GM19035 (cell line): ENCODE data around the gene CLK3.

Experiments
- ATAC-seq: cut with Tn5 transposase; IDR thresholded peaks from one replicate; pipeline ENCODE4 v1.9.1; 2021; ENCODE audit not compliant: unreplicated experiment

The CLK3 gene

DNA sequence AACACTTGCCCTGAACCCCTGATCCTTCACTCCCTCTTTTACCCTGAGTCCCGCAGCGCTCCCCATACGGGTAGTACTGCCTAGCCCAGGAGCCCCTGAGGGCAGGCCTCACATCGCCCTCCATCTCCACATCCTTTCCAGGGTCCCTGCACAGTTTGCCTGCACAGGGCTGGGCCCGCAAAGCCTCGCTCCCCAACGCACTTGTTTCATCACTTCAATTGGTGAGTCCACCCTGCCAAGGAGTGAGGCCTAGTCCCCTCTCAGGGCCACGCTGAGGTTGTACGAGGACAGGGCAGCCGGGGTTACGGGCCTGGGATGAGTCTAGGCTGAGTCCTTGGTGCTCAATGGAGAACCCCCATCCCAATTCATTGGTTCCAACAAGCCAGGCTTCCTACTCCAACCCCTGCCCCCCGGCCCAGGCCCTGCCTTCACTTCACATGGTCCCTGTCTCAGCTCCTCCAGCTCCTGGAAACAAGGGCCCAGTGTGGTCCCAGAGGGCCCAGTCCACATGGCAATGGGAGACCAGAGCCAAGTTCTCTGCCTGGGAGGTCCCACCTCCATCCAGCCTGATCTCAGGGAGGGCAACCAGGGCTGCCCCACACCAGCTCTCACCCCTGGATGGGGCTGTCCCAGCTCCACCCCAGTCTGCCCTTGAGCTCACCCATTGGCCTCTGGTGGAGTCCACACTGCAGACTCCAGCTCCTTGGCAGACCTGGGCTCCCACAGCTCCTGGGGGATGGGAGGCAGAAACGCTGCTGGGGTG is 12.4 kb upstream of the CLK3 start:
- no peak for ATAC-seq

DNA sequence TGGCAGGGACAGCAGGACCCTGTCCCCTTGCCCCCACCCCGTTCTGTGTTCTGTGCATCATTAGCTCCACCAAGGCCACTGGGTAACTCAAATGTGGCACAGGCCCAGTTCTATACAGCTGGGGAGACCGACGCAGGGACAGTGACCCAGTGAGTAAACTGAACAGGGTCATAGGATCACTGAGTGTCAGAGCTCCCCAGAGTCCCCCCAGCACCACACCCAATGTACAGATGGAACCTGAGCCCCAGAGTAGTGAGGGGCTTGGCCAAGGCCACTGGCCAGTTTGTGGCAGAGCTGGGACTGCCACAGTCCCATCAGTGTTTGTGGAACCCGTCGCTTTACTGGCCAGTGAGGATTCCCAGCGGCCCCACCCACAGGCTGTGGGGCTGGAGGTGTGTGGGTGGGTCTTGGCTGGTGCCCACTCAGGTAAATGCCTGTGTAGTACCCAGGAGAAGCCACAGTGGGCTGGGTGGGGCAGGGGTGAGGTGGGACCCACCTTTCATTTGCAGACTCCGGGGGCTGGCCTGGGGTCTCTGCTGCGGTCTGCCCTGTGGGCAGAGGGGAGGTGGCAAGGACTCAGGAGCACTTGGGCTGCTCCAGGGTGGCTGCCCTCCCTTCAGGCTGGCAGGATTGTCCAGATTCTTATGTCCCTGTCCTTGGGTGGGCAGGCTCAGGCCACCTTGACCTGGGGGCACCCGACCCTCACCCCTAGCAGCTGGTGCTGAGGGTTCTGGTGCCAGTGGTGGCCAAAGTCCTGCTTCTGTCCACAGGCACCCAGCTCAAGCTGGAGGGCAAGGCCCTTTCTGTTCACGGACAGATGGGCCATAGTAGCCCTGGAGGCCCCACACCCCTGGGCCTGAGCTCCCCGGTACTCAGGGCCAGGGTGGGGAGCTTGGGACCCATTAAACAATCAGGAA is 11.6 kb upstream of the CLK3 start:
- ATAC-seq: no peak

DNA sequence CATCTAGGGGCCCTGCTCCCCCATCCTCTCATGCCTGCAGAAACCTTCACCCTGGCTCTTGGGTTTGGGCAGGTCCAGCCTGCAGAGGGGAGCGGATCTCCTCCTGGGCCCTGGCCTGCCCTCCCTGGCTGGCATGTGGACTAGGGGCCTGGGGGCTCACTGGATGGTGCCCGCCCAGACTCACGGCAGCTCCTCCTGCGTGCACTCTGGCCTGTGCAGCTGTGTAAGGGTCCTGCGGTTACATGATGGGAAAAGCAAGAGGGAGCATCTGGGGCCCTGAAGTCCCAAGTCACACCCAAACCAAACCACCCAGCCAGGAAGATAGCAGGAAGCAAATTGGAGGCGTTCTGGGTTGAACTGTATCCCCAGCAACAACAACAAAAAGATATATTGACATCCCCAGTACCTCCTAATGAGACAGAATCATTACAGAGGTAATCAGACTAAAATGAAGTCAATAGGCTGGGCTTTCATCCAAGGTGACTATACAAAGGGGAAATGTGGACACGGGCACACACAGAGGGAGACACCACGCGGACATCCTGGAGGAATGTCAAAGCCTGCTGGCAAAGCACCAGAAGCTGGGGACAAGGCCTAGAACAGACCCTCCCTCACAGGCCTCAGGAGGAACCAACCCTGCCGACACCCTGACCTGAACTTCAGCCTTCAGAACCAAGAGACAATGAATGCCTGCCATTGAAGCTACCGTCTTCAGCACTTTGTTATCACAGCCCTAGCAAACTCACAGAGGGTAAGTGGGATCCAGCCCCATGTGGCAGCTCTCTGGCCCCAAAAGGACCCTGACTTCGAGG is 10.4 kb upstream of the CLK3 start:
- ATAC-seq: no peak

DNA sequence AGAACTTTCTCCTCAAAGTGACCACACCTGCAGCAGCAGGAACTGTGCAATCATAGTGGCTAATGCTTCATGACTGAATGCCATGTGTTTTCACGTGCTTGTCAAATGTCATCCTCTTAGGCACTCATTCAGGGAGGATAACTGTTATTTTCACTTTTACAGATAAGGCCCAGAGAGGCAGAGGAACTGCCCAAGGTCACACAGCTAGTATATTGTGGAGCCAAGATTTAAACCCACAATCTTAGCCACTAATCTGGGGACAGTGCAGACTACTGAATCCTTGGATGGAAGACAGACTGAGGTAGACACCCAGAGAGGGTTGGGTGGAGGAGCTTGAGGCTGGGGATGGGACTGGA is 9.9 kb upstream of the CLK3 start:
- ATAC-seq: no peak

DNA sequence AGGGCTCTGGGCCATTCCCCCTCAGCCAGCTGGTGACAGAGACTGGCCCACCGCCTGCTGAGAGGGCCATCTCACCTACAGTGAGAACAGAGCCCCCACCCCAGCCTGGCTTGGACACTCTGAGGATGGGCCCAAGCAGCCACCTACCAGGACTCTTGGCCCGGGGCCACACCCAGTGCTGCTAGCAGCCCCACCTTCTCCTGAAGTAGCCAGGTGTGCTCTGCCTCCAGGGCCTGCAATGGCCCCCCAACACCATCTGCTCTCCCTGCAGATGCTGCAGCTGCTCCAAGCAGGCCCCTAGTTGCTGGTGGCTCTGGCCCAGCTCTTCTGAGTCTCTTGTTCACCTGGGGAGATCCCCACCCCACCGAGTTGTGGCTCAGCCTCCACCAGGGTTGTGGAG is 6.8 kb upstream of the CLK3 start:
- ATAC-seq: no peak

DNA sequence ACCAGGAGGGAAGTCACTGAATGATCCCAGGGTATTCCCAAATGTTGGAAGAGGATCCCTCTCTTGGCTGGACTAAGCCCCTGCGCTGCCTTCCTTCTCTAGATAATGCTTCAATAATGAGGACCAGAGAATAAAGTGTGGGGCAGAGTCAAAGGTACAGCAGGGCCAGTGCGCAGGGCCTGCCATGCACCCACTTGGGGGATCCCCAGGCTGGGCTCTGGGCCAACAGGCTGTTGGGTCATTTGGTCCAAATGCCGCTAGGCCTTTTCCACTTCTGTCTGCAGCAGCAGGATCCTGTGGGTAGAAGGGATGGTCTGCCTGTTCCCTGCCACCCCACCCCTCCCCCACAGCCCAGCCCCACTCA is 5.7 kb upstream of the CLK3 start:
- ATAC-seq: no peak

DNA sequence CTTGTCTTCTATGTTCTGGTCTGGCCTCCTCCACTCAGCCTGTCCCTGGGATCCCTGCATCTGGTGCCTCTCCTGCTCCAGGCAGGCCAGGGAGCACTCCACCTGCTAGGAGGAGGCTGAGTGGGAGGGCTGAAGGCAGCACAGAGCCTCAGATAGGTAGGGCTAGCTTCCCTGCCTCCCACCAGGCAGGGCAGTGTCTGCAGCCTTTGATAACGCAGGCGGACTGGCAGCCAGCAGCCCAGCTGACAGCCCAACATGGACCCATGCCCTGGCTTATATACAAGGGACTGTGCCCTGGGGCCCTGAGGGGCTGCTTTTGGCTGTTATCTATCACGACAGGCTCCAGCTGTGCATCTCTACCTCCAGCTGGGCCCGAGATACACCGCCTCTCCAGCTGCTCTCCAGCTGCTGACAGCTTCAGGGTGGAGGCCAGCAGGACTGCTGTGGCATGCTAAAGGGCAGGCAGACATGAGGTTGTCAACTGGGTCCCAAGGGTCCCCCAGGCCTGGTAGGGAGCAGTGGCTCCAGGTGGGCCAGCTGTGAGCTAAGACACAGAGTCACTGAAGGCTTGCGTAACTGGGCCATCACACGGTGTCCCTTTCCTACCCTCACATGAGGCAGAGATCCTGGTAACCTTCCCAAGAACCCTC is 5.2 kb upstream of the CLK3 start:
- no peak for ATAC-seq

DNA sequence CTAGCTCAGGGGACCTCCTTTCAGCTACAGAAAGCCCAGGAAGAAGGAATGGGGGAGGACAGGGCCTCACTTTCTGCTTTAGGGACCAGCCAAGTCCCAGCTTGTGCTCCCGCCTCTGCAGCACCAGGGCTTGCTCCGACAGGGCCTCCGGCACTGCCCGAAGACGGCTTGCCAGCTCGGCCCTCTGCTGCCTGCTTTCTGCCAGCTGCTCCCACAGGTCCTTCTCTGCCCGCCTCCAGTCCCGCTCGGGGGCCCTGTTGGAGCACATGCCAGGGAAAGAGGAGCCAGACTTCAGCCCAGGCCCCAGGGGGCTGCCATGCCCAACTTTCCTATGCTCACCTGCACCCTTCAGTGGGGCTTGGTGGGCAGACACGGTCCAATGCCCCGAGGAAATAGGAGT is 4.3 kb upstream of the CLK3 start:
- no peak for ATAC-seq

DNA sequence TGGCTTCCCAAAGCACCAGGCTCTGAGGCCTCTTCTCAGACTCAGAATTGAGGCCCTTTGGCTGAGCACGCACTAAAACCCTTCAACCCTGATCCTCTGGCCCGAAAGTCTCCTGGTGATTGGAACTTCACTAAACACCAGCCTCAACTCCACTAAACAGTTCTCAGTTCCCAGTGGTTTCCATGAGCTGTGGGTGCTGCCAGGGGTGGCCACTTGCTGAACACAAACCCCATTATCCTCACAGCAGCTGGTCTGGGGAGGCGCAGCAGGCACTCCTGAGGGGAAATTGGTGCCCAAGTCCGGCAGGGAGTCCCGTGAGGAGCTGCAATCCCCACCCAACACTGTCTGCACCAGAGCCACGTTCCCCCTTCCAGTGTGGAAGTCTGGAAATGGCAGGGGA is 3.8 kb upstream of the CLK3 start:
- ATAC-seq: no peak

DNA sequence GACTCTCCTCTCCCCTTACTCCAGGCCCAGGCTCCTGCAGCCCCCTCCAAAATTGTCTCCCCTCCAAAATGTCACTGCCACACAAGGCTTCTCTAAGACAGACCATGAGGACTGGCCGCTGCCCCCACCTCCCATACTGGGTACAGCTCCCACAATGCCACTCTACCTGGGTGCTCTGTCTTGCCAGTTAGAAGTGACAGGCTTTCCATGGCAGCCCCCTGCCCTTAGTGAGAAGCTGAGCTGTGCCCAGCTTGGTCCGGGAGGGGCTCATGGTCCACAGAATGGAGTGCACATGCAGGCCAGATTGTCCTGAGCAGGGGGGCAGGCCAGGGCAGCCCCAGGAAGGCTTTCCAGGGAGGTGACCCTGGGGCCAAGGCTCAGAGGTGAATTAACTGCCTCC is 3.0 kb upstream of the CLK3 start:
- no peak for ATAC-seq

DNA sequence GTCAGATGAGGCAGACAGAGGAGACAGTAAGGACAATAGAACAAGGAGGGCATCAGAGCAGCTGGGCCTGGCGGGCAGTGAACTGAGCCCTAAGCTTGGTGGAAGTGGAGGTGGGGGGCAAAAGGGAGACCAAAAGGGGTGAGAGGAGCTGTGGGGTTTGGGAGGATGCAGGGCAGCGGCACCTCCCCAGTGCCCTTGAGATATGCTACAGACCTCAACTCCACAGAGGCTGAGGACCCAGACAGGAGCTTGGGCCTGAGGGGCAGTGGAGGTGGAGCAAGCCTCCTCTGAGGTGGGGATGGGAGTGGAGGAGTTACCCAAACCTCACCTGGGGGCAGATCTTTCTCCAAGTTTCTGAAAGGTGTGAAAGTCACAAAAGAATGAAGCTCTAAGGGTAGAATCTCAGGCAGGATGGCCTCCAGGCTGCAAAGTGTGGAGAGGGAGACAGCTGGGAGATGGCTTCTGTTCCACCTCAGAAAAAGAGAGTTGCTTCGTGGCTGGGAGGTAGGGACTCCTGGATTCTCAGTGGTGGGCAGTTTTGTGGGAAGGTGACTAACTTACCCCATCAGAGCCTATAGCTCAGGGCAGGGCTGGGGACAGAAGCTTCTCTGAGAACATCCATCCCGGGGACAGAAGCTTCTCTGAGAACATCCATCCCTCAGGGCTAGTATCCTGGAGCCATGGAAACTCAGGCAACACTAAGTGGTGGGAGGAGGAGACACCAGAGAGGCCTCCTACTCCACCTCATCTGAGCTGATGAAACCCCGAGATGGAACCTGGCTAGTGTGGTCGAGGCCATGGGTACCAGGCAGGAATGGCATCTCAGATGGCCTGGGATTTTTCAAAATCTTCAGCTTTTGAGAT is 2.3 kb upstream of the CLK3 start:
- no peak for ATAC-seq

DNA sequence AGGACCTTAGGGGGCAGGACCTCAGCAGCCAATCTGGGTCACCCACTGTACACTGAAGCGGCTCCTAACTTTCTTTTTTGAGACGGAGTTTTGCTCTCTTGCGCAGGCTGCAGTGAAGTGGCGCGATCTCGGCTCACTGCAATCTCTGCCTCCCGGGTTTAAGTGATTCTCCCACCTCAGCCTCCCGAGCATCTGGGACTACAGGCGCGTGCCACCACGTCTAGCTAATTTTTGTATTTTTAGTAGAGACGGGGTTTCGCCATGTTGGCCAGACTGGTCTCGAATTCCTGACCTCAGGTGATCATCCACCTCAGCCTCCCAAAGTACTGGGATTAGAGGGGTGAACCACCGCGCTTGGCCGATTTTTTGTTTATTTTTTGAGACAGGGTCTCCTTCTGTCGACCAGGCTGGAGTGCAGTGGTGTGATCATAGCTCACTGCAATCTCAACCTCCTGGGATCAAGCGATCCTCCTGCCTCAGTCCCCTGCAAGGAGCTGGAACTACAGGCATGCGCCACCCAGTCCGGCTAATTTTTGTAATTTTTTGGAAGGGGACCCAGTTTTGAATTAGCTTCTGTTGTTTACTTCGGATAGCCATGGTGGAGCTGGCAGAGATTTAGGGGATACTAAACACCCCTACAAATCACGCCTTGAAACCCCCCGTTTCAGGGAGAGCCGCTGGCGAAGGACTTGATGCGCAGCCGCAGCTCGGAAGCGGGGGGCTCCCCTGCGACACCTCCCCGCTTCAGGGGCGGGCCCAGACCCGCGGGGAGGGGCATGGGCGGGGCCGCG is 1.5 kb upstream of the CLK3 start:
- no peak for ATAC-seq

DNA sequence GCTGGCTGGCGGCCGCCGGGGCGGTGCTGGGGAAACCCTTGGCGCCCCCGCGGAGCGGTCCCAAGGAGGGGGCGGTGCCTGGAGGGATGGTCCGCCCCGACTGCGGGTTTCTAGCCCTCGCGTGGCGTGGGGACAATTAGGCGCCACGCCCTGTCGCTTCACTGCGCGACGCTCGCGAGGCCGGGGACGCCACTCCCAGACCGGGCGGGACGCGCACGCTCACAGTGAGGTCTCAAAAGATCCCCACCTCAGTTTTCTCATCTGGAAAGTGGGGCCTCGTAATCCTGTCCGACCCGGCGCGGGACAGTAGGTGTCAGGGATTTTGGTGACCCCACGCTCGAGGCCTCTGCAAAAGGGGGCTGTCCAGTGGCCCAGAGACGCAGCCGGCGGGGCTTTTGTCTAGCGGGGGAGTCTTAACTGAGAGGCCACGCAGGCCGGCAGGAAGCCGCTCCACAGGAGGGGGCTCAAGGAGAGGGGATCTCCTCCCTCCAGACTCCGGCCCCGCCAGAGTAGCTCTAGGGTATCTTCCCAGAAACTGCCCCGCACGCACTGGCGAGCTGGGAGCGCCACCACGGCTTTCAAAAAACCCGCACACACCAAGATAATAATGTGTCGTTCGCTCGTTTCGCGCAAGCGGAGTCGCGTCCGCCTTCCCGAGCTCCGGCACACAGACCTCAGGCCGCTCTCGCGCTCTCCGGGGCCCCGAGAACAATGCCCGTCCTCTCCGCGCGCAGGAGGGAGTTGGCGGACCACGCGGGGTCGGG is 710 bp upstream of the CLK3 start:
- ATAC-seq: peak; percentile 51

DNA sequence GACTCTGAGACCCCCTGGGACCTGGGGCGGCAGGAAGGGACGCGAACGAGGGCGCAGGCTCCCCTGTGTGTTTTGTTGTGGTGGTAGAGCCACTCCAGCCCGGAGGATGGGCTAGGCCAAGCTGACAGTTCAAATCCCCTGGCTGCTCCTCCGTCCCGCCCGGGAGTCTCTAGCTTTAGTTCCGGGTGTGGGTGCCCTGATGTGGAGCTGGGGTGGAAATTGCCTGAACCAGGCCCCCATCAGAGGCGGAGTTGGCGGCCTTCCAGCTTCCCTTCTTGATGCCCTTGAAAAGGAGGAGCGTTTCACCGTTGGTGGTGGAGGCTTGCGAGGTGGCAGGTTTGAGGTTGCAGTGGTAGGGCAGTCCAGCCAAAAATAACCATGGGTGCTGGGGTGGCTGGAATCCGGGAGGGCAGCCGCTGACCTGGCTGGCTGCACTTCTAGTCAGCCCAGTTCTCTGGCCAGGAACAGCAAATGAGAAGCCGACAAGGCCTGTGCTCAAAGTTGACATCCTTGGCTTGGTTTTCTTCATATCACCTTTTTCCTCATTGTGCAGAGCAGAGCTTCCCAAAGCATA is 817 bp downstream of the CLK3 start:
- no peak for ATAC-seq

DNA sequence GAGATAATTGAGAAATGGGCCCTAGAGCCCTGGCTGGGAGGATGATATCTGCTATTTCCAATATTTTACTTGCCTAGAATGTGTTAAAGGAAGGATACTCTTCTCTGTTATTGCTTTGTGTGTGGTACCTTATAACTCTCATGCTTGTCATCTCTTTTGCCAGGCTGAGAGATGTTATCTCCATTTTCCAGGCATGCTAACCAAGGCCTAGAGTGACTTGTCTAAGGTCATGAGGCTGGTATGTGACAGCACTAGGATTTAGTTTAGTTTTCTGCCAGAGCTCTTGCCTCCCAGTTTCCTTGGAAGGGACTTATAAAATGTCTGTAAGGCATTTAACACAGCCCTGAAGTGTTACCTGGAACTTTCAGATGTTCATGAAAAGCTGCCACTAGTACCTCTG is 1.4 kb downstream of the CLK3 start:
- no peak for ATAC-seq

DNA sequence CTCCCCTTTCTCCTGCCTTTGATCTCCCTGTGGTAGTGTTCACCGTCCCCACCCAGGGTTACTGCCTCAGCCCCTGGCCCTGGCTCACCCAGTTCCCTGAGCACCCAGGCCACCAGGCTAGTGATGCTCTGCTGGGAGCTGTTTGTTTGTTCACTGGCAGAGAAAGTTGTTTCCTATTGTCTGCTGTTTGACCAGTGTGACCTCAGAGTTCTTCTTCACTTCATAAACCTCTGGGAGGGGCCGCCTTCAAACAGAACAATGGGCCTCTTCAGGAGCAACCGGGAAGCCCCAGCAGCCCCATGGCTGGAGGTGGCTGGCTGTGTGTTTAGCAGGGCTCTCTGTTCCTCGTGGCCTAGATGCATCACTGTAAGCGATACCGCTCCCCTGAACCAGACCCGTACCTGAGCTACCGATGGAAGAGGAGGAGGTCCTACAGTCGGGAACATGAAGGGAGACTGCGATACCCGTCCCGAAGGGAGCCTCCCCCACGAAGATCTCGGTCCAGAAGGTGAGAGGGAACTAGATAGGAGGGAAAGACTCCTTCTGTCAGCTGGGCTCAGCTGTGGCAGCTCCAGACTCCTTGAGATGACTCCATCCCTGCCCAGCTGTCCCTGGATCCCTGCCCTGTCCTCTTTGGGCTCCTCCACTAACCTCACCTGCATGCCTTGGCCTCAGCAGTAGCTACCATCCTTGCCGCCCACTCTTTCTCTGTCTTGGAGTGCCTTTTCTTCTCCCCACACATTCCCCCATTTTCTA is 3.4 kb downstream of the CLK3 start:
- no peak for ATAC-seq

DNA sequence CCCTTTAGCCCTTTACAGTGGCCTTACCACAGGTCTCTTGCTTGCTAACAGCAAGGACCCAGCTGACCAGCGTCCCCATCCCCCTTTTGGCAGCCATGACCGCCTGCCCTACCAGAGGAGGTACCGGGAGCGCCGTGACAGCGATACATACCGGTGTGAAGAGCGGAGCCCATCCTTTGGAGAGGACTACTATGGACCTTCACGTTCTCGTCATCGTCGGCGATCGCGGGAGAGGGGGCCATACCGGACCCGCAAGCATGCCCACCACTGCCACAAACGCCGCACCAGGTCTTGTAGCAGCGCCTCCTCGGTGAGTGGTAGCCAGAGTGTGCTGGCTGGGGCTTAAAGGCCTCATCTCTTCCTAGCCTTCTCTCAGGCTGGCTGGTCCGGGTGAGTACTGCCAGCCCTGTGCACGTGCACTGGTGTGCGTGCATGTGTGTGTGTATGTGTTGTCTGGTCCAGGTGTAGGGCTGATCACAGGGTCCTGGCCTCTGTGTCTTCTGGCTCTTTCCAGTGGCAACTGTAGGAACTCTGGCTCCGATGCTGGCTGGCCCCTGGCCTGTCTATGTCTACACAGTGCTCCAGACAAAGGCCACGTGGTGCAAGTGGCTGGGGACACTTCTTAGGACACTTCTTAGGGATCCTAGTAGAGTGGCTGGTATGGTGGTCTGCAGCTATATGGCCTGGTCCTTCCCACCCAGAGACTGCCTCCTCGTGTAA is 4.4 kb downstream of the CLK3 start:
- ATAC-seq: no peak
